Middle frontal gyrus (tissue), 1 donor: ENCODE measurements around the gene MED27.

Source experiments
- DNase-seq: peaks from one replicate; pipeline ENCODE4 v3.0.0-alpha.2; 2015; ENCODE audit warnings: low spot score; ENCODE audit errors: extremely low spot score

MED27 gene

GRCh38 chr9:132079391-132080091 is at the start of gene MED27:
Gene MED27, minus strand, starts transcription at chr9:132079867. Its CDS starts 23 bp downstream, at chr9:132079844.
- peak; percentile 95 for DNase-seq

- no peak for DNase-seq
Measured at GRCh38 chr9:132127888-132128534, 48.3 kb upstream of the MED27 start.

- DNase-seq = no peak
Measured at GRCh38 chr9:132126680-132127236, 47.1 kb upstream of the MED27 start.

- no peak for DNase-seq
Measured at GRCh38 chr9:132125944-132126679, 46.4 kb upstream of the MED27 start.

- no peak for DNase-seq
Measured at GRCh38 chr9:132125361-132125760, 45.7 kb upstream of the MED27 start.

GRCh38 chr9:132124800-132125199 is 45.1 kb upstream of the MED27 start:
- no peak for DNase-seq

- DNase-seq = no peak
Measured at GRCh38 chr9:132121021-132121420, 41.4 kb upstream of the MED27 start.

- no peak for DNase-seq
Measured at GRCh38 chr9:132117694-132118093, 38.0 kb upstream of the MED27 start.

GRCh38 chr9:132116583-132116982 is 36.9 kb upstream of the MED27 start:
- DNase-seq = no peak

- no peak for DNase-seq
Measured at GRCh38 chr9:132114102-132114707, 34.5 kb upstream of the MED27 start.

- no peak for DNase-seq
Measured at GRCh38 chr9:132109291-132109690, 29.6 kb upstream of the MED27 start.

- no peak for DNase-seq
Measured at GRCh38 chr9:132108728-132109127, 29.1 kb upstream of the MED27 start.

- no peak for DNase-seq
Measured at GRCh38 chr9:132099741-132100407, 20.2 kb upstream of the MED27 start.

GRCh38 chr9:132099167-132099566 is 19.5 kb upstream of the MED27 start:
- DNase-seq = no peak

- no peak for DNase-seq
Measured at GRCh38 chr9:132094314-132094791, 14.7 kb upstream of the MED27 start.

GRCh38 chr9:132090771-132091170 is 11.1 kb upstream of the MED27 start:
- no peak for DNase-seq

GRCh38 chr9:132087438-132088030 is 7.9 kb upstream of the MED27 start:
- DNase-seq = no peak

GRCh38 chr9:132082188-132082587 is 2.5 kb upstream of the MED27 start:
- DNase-seq = no peak

GRCh38 chr9:132078699-132079356 is 839 bp downstream of the MED27 start:
- DNase-seq = no peak
